HG02759 (cell line): ENCODE data around the gene HS1BP3.

ENCODE experiments used
- ATAC-seq: cut with Tn5 transposase; IDR thresholded peaks from one replicate; pipeline ENCODE4 v1.9.1; 2021; ENCODE audit warnings: mild to moderate bottlenecking, moderate library complexity; ENCODE audit not compliant: unreplicated experiment

The HS1BP3 gene

DNA sequence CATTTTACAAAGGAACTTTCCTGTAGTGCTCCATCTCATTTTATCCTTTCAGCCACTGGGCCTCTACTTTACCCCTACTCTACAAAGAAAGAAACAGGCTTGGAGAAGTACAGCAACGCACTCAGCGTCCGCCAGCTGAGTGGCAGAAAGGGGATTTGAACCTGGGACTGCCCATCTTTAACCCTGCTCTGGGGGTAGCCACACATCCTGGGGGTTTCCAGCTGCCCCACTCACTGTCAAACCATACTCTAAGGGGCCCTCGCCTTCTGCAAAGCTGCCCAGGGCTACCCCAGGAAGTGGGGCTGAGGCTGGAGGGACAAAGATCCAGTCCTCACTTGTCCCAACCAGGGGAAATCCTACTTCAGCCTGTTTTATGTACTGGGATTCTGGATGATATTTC, 17.9 kb downstream of the HS1BP3 start:
- ATAC-seq = no peak

DNA sequence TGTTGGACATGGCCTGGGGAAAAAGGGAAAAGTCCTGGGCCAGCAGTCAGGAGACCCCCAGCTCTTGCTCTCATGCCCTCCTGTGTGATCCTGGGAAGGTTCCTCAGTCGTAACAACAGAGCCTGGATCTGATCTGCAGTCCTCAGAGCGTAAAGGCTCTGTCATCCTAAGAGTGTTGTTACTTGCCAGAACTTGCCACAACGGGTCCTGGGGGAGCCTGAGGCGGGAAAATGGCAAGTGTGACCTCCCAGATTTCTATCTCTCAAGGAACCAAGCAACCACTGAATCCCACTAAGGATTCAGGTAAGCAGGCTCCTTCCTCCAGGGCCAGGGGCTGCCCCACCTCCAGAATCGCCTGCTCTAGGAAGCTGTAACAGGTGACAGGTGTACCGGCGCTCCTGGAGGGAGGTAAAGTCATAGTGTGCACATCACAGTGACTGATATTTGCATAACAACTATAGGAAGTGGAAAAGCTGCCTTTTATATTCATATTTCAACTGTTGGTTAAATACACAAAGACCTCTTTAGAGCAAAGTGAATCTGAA, 18.4 kb downstream of the HS1BP3 start:
- no peak for ATAC-seq

GRCh38 chr2:20631617-20632307, 19.1 kb downstream of the HS1BP3 start:
- no peak for ATAC-seq

DNA sequence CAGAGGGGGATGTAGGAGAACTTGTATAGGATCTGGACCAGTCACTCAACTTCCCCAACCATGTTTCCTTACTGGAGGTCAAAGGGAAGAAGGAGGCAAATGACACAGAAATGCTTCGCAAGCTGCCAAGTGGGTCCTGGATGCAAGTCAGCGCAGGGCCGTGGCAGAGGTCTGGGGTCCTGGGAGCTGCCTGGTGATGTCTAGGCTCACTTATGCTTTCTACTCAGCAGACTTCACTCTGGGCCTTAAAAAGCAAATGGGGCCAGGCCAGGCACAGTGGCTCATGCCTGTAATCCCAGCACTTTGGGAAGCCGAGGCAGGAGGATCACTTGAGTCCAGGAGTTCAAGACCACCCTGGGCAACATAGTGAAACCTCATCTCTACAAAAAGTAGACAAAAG, 19.9 kb downstream of the HS1BP3 start:
- no peak for ATAC-seq

- ATAC-seq = no peak
Measured at GRCh38 chr2:20629581-20630171, 21.2 kb downstream of the HS1BP3 start.

DNA sequence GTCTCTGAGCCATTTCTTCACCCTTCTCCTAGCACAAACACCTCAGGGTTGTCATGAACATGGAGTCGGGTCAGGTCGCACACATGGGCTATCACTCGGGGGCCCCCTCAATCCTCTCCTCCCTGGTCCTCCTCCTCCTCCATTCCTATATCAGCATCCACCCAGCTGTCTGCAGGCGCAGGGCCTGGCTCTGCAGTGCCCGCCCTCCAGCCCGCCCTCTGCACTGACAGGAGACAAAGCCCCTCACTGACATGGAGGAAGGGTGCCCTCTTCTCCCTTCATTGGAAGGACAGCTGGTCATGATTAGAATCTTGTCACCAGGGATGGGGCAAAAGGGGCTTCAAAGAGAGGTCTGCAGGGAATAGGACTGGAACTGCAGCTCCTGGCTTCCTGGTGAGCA, 21.7 kb downstream of the HS1BP3 start:
- no peak for ATAC-seq

DNA sequence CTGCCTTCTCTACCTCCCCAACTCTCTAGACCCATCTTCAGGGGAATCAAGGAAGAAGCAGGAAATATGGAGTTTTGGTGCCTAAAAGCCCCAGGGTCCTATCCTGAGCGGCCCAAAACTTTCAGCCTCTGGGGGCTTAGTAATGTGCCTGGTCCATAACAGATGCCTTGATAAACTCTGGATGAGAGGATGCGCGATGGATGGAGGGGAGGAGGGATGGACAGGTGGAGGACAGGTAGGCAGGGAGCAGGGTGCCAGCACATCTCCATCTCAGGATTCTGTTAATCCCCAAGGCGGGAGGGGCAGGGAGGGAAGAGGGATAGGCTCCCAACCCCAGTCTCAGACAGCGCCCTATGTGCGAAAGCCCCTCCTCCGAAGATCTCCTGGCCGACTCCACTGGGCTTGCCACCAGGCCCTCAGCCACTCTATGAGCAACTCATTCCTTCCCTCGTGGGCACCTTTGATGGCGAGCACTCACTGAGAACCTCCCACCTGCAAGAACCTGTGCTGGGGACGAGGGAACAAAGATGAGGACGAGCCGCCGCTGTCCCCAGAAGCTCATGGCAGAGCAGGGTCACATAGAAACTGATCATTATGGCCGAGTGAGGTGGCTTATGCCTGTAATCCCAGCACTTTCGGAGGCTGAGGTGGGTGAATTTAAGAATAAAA, 23.1 kb downstream of the HS1BP3 start:
- ATAC-seq = no peak

DNA sequence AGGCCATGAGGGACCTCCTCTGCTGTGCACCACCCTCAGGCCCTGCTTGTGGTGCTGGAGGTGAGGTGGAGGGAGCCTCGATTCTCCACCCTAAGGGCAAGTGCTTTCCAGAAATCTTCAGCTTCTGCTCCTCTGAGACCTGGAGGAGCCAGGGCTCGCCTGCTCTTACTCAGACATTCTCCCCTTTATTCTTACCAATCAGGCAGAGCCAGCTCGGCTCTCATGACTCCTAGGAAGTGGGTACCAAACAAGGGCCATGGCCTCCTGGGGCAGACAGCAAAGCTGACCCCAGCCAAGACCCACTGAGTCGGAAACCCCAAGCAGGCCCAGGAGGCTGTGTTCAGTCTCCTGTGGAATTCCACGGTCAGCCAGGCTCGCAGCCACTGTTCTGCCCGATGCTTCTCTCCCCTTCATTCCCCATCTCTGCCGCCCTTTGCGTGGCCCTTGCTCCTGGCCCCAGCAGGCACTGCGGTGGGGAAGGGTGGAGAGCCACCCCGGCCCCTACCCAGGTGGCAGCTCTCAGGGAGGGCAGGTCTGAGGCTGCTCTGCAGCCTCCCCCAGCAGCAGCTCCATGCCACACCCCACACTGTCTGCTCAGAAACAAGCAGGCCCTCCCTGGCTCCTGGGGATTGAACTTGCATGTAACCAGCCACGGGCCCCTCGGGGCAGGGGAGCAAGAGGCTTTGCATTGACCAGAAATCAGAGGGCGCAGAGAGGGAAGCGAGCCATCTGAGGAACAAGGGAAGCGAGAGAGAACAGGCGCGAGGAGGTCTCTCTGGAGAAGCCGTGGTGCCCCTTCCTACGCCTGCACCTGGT, 24.0 kb downstream of the HS1BP3 start:
- ATAC-seq = no peak

- no peak for ATAC-seq
Measured at GRCh38 chr2:20626392-20626697, 24.6 kb downstream of the HS1BP3 start.

GRCh38 chr2:20625491-20626391, 25.2 kb downstream of the HS1BP3 start:
- ATAC-seq = no peak

DNA sequence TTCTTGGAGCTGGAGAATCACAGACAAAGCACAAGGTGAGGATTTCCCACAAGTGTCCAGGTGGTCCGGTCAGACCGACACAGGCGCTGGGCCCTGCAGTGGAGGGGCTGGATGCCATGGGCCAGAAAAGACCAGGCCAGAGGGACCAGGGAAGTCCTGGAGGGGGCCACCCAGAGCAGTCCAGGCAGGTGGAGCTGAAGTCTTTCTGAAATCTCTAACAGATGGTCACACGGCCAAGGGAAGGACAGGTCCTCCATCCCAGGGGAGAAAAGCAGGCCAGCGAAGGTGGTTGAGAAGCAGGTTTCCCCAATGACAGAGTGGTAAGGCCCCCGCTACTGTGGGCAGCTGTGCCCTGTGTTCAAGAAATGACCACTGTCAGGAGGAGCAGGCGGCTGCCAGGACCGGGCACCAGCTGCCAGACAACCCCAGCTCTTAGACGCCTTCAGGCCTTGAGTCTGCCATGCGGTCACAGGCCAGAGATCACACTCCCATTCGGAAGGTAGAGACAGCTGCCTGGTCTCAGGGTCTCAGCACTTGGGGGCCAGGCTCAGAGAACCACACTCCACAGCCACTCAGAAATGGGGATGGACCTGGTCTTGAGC, 25.9 kb downstream of the HS1BP3 start:
- no peak for ATAC-seq

GRCh38 chr2:20624156-20624883, 26.6 kb downstream of the HS1BP3 start:
- ATAC-seq = no peak

DNA sequence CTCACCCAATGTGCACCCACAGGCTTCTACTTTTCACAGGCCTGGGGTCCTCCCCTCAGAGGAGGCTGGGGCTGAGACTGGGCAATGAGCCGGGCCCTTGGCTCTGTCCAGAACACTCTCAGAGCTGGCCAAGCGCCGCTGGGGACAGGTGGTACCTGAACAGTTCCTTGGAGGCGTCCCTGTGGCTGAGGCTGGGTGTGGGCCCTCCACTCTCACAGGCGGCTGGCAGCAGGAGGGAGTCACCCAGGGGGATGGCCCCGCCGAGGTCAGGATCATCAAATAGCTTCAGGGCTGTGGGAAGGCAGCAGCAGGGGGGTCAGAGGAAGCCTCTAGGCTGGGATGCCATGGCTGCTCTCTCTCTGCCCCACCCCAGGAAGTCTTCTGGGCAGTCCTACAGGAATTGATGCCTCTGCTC, 27.1 kb downstream of the HS1BP3 start:
- no peak for ATAC-seq

GRCh38 chr2:20623241-20623640, 27.7 kb downstream of the HS1BP3 start:
- no peak for ATAC-seq

GRCh38 chr2:20622731-20623130, 28.2 kb downstream of the HS1BP3 start:
- ATAC-seq = no peak

DNA sequence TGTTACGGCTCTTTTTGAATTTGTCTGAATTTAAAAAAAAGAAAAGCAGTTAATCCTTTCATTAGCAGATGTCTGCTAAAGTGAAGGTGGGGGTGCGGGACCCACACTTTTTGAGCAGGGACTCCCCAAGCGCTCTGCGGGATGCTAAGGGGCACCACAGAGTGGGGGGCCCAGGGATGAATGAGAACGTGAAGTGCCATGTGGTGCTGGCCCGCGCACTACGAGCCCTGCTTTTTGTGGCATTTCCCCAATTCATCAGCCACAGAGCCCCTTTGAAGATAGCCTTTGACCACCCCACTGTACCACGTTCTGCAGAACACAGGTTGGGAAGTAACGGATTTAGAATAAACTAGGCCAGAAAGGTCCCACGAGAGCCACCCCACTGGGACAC, 28.6 kb downstream of the HS1BP3 start:
- ATAC-seq = no peak

DNA sequence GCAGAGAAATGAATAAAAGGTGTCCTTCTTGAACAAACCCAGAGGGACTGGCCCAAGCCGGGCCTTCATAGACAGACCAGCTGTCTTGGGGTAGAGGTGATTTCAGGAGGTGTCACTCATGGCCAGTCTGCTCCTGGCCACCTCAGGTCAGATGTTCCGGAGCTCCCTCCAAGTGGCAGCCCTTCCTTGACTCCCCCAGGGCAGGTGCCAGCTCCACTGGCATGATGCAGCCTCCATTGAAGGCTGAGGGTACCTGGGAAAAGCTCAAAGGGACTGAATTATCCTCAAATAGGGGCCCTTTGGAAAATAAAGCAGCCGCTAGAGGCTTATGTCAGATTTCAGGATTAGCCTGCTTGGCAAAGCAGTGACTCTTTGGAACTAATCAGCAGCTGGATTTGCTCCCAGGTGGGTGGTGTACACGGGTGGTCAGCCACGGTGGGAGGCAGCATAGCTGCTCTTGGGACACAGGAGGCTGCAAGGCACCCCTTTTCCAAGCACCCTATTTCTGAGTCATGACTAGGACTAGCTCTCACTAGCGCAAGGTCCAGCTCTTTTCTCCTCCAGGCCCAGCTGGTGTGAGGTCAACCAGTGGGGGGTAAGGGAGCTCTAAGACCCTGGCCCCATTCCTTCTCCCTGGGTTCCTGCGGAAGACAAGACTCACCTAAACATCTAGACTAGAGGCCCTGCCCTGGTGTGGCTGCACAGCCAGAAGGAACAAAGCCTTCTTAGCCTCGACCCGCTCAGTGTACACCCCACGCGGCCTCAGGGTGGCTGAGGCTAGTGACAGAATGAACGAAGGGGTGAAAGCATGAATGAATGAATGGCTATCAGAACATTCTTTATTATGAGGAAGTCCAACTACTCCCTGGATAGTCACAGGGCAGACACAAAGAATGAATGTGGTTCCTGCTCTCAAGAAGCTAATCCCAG, 29.3 kb downstream of the HS1BP3 start:
- ATAC-seq = no peak

DNA sequence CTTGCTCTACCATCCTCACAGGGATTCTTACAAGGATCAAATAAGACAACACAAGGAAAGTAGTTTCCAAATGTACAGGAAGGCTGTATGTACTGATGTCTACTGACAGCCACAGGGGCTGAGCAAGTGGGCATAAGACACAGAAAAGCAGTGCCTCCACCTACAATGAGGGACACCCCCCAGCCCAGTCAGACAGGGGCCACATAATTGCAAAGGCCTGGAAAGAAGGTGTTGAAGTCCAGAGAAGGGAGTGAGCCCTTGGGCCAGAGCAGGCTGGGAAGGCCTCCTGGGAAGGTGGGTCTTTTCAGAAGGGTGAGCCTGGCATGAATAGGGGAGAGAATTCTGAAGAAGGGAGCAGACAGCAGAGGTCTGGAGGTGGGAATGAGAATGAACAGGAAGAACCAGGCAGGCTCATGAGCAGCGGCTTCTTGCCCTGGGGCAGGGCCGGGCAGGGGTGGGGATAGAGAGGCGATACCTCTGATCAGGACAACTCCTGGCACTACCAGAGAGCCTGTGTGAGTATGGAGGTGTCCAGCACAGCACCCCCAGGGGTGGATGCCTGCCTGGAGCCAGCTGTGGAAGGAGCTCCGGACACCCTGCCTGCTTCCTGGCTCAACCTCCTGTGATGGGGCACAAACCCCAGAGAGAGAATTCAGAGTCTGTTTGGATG, 30.1 kb downstream of the HS1BP3 start:
- ATAC-seq = no peak
